CD4-positive, alpha-beta T cell (primary cell): ENCODE data around the gene AIMP2. TPM values are rescaled to one million over a fixed set of nuclear protein-coding genes. Genes with fewer than 3 reads are reported as not detected.
A peak's percentile ranks its signal among the peaks of the same experiment; 100 is the strongest.

ENCODE experiments used
- ATAC-seq: fragments of 200-7000 bp; cut with Tn5 transposase; one replicate; pipeline ENCODE4 v1.10.0; 2022; ENCODE audit warnings: mild to moderate bottlenecking; ENCODE audit not compliant: poor library complexity
- CTCF ChIA-PET: fragments of 350-600 bp; sonication (Branson Sonifier 250); formaldehyde crosslinking; loops from one replicate; lab custom pipeline; 2021; ENCODE audit warnings: antibody characterized with exemption, inconsistent platforms; lab: Charles Lee
- POLR2A ChIA-PET: fragments of 350-600 bp; sonication (Branson Sonifier 250); formaldehyde crosslinking; loops from one replicate; lab custom pipeline; 2021; ENCODE audit warnings: antibody characterized with exemption, inconsistent platforms; lab: Charles Lee
- DNase-seq, 14 experiments: peaks; one replicate each; pipeline ENCODE4 v3.0.0-alpha.2; 2013 to 2020; ENCODE audit warnings: mixed read lengths in 2 of 14
- H3K27ac ChIP-seq, 2 donors: one replicate each; pipeline versions ENCODE4 v1.5.1 to v1.7.0; 2013; ENCODE audit warnings: low read length in 2 of 2, low read depth in 1 of 2, mild to moderate bottlenecking in 1 of 2
- H3K27me3 ChIP-seq, 2 experiments: 1 replicate in 1 of 2; 2 replicates in 1 of 2; pipeline versions ENCODE4 v1.6.1 to v1.7.0; 2013; ENCODE audit warnings: low read length in 2 of 2, control low read depth in 1 of 2, mild to moderate bottlenecking in 1 of 2, moderate library complexity in 1 of 2; ENCODE audit not compliant: insufficient read depth in 2 of 2, control insufficient read depth in 1 of 2
- H3K36me3 ChIP-seq: one replicate; pipeline ENCODE4 v1.6.1; 2013; ENCODE audit warnings: low read length, control low read depth; ENCODE audit not compliant: insufficient read depth
- H3K4me1 ChIP-seq: one replicate; pipeline ENCODE4 v1.6.1; 2013; ENCODE audit warnings: low read length, control low read depth; ENCODE audit not compliant: insufficient read depth
- H3K4me3 ChIP-seq: one replicate; pipeline ENCODE4 v1.5.1; 2013; ENCODE audit warnings: mild to moderate bottlenecking, low read length, moderate library complexity
- H3K9me3 ChIP-seq, 2 experiments: 1 replicate in 1 of 2; 2 replicates in 1 of 2; pipeline versions ENCODE4 v1.6.1 to v1.7.0; 2013; ENCODE audit warnings: low read length in 2 of 2, mild to moderate bottlenecking in 2 of 2, control low read depth in 1 of 2, moderate library complexity in 1 of 2; ENCODE audit not compliant: control insufficient read depth in 1 of 2, insufficient read depth in 1 of 2
- H3K27ac Mint-ChIP-seq: one replicate; pipeline ENCODE4 v1.8.0; 2020; ENCODE audit warnings: mixed read lengths
- H3K27me3 Mint-ChIP-seq: one replicate; pipeline ENCODE4 v1.8.0; 2021; ENCODE audit warnings: mixed read lengths
- H3K36me3 Mint-ChIP-seq: one replicate; pipeline ENCODE4 v1.8.0; 2021; ENCODE audit warnings: low read depth, mixed read lengths
- H3K4me1 Mint-ChIP-seq: one replicate; pipeline ENCODE4 v1.8.0; 2021; ENCODE audit warnings: low read depth, mixed read lengths
- H3K4me3 Mint-ChIP-seq: one replicate; pipeline ENCODE4 v1.8.0; 2020; ENCODE audit warnings: mild to moderate bottlenecking, mixed read lengths
- H3K9me3 Mint-ChIP-seq: one replicate; pipeline ENCODE4 v1.8.0; 2020; ENCODE audit warnings: mixed read lengths
- CTCF ChIP-seq: fragments of 200-600 bp; IDR thresholded peaks from one replicate; pipeline ENCODE4 v1.8.0; 2022; ENCODE audit warnings: antibody characterized with exemption, mild to moderate bottlenecking
- intact Hi-C, 2 experiments: fragments of 100-400 bp; cut with DNase I in 1 of 2; cut with micrococcal nuclease in 1 of 2; formaldehyde crosslinking; loops; one replicate each; pipeline versions ENCODE4 v1.15.1 to v1.9.0; 2023 to 2025; cut with DNase I, micrococcal nuclease
- total RNA-seq, 174 experiments: library from RNA in 2 of 174; stranded (reverse) in 2 of 174; gene quantifications; one replicate each; pipeline ENCODE4 v1.2.3 and lab custom pipeline; 2021 to 2026

The AIMP2 gene
- total RNA-seq, 2 experiments from 2014 or later: 4.3 to 5.4 TPM

- Mint-ChIP-seq H3K36me3 (peaks cover 59% of the 10 kb centered on the region), H3K27ac (no peak overlapping the region)
- no peaks in the 10 kb centered on the region for H3K27me3 ChIP-seq
Measured at GRCh38 chr7:6015917-6016652, 7.0 kb downstream of the AIMP2 start.

GRCh38 chr7:6016653-6016966 is 7.5 kb downstream of the AIMP2 start:
- TF ChIP-seq CTCF: no peak
- POLR2A ChIA-PET: no interaction called here
- intact Hi-C loops: no loop called here
- H3K27me3 ChIP-seq: no peaks in the 10 kb centered on the region
- ATAC-seq (no peak), DNase-seq (no peak)
- Mint-ChIP-seq H3K27me3 (no peaks in the 10 kb centered on the region), H3K4me1 (peaks cover 10% of the 10 kb centered on the region), H3K4me3 (no peak overlapping the region), H3K27ac (no peak overlapping the region), H3K9me3 (no peaks in the 10 kb centered on the region), H3K36me3 (peaks cover 64% of the 10 kb centered on the region)
- H3K36me3 ChIP-seq: peaks cover 51% of the 10 kb centered on the region
- H3K9me3 ChIP-seq: no peaks in the 10 kb centered on the region
- H3K4me3 ChIP-seq: no peak overlapping the region
- H3K4me1 ChIP-seq: no peaks in the 10 kb centered on the region
- H3K27ac ChIP-seq: no peak overlapping the region
- CTCF ChIA-PET: no interaction called here

More at GRCh38 chr7:6015917-6016652, 7.0 kb downstream of the AIMP2 start:
- ATAC-seq (no peak), DNase-seq (no peak)
- CTCF ChIA-PET: no interaction called here
- Histone ChIP-seq H3K4me3 (no peak overlapping the region), H3K27ac (no peak overlapping the region), H3K36me3 (peaks cover 46% of the 10 kb centered on the region), H3K9me3 (no peaks in the 10 kb centered on the region), H3K4me1 (no peaks in the 10 kb centered on the region)
- no peaks in the 10 kb centered on the region for H3K9me3 Mint-ChIP-seq
- H3K4me1 Mint-ChIP-seq: peaks cover 14% of the 10 kb centered on the region
- H3K27me3 Mint-ChIP-seq: no peaks in the 10 kb centered on the region
- intact Hi-C loops: no loop called here
- no peak overlapping the region for H3K4me3 Mint-ChIP-seq
- no peak for TF ChIP-seq CTCF
- POLR2A ChIA-PET: no interaction called here

GRCh38 chr7:6020371-6021286 is 11.6 kb downstream of the AIMP2 start:
- POLR2A ChIA-PET: interaction anchor here (1.4 kb wide), 1 partner anchor 11 kb away, joined by 6 read pairs; no protein-coding TSS in a partner anchor

More at GRCh38 chr7:6020371-6021286, 11.6 kb downstream of the AIMP2 start:
- intact Hi-C loops: no loop called here
- CTCF ChIA-PET: interaction anchor here (0.5 kb wide), 1 partner anchor 309 kb away, joined by 3 read pairs; no protein-coding TSS in a partner anchor
- H3K9me3 Mint-ChIP-seq: no peaks in the 10 kb centered on the region
- Histone ChIP-seq H3K27me3 (no peaks in the 10 kb centered on the region), H3K9me3 (no peaks in the 10 kb centered on the region), H3K36me3 (peaks cover 81% of the 10 kb centered on the region), H3K4me1 (peaks cover 5% of the 10 kb centered on the region), H3K4me3 (no peak overlapping the region), H3K27ac (no peak overlapping the region)
- peaks cover 79% of the 10 kb centered on the region for H3K36me3 Mint-ChIP-seq
- ATAC-seq: no peak
- no peaks in the 10 kb centered on the region for H3K4me1 Mint-ChIP-seq
- H3K27ac Mint-ChIP-seq: peak overlapping the region; percentile 9
- no peak overlapping the region for H3K4me3 Mint-ChIP-seq
- no peak for DNase-seq
- H3K27me3 Mint-ChIP-seq: no peaks in the 10 kb centered on the region
- TF ChIP-seq CTCF: no peak
